ENCODE results near the gene NOP58.
"Not testable (repeated sequence)": the region's sequence is repeated elsewhere in the genome, so short reads cannot be mapped to it uniquely, and the experiment has no call there.

Gene NOP58

GRCh38 chr2:202269585-202269984, 4.0 kb downstream of the NOP58 start:
- H3K4me1 ChIP-seq (ENCODE audit: control insufficient read depth, insufficient read depth, low read length, poor library complexity, severe bottlenecking), result peaks cover 19% of the 10 kb centered on the region
- peak overlapping the region; percentile 0 for H3K4me3 ChIP-seq (ENCODE audit: insufficient read depth, low read depth, low read length, poor library complexity, severe bottlenecking)
- DNase-seq, result peak in 2 of 3 donors; percentile 9 to 17
- no peaks in the 10 kb centered on the region for H3K9me3 ChIP-seq (ENCODE audit: control insufficient read depth, low read length)
- H3K27ac ChIP-seq (ENCODE audit: insufficient read depth, low read length, poor library complexity, severe bottlenecking), result peak overlapping the region; percentile 25
- H3K27me3 ChIP-seq (replicated peaks; ENCODE audit: control insufficient read depth, insufficient read depth, low read length, poor library complexity, severe bottlenecking), result no peaks in the 10 kb centered on the region
- no peaks in the 10 kb centered on the region for H3K36me3 ChIP-seq (ENCODE audit: control insufficient read depth, insufficient read depth, low read length)

DNA sequence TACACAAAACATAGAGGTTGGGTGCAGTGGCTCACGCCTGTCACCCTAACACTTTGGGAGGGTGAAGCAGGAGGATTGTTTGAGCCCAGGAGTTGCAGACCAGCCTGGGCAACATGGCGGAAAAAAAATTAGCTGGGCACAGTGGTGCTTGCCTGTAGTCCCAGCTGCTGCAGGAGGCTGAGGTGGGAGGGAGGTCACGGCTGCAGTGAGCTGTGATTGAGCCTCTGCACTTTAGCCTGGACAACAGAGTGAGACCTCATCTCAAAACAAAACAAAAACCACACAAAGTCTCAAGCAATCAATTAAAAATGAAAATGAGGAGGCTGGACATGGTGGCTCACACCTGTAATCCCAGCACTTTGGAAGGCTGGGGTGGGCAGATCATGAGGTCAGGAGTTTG, 4.9 kb downstream of the NOP58 start:
- H3K4me1 ChIP-seq (ENCODE audit: control insufficient read depth, insufficient read depth, low read length, poor library complexity, severe bottlenecking), result peaks cover 19% of the 10 kb centered on the region
- no peak overlapping the region for H3K4me3 ChIP-seq (ENCODE audit: insufficient read depth, low read depth, low read length, poor library complexity, severe bottlenecking)
- H3K27me3 ChIP-seq (replicated peaks; ENCODE audit: control insufficient read depth, insufficient read depth, low read length, poor library complexity, severe bottlenecking), result no peaks in the 10 kb centered on the region
- H3K9me3 ChIP-seq (ENCODE audit: control insufficient read depth, low read length), result no peaks in the 10 kb centered on the region
- no peak overlapping the region for H3K27ac ChIP-seq (ENCODE audit: insufficient read depth, low read length, poor library complexity, severe bottlenecking)
- DNase-seq, result no peak
- peaks cover 5% of the 10 kb centered on the region for H3K36me3 ChIP-seq (ENCODE audit: control insufficient read depth, insufficient read depth, low read length)

DNA sequence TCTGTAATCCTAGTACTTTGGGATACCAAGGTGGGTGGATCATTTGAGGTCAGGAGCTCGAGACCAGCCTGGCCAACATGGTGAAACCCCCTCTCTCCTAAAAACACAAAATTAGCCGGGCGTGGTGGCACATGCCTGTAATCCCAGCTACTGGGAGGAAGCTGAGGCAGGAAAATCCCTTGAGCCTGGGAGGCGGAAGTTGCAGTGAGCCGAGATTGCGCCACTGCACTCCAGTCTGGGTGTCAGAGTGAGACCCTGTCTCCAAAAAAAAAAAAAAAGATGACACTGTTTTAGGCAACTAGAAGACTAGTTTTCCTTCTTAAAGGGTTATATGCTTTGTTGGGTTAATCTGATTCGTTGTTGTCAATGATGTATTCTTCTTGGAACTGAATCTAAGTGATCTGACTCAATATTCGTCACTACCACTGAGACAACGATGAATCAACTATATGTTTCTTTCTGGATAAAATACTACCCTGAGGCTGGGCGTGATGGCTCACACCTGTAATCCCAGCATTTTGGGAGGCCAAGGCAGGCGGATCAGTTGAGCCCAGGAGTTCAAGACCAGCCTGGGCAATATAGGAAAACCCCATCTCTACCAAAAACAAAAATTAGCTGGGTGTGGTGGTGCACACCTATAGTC, 10.6 kb downstream of the NOP58 start:
- not testable (repeated sequence) for H3K27ac ChIP-seq (ENCODE audit: insufficient read depth, low read length, poor library complexity, severe bottlenecking); DNase-seq

DNA sequence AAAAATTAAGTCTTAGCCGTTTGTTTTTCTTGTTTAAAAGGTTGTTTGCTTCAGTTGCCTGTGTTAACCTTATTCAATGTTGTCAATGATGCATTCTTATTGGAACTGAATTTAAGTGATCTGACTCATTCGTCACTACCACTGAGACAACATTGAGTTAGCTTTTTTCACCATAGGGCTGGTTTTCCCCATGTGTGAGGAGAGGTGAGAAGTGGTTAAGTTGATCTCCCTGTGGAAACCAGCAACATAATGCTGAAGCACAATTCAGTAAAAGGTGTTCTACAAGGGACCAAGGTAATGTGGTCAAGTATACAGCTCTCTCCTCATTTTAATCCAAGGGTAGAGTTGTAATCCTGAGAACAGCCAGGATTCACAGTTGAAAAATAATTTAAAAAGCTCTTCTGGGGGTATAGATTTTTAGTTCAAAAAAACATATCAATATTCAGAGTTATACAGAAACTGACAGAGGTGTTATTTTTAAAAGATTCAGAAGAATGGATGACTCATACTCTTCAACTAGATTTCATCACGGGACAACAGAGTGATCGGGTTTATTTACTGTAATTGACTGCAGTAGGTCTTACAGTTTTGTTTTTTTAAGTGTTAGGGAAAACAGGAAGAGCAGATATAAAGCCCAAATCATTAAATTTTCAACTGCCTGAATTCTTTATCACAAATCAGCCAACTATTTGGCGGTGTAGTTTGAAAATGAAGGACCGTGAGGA, 12.6 kb downstream of the NOP58 start:
- no peaks in the 10 kb centered on the region for H3K27me3 ChIP-seq (replicated peaks; ENCODE audit: control insufficient read depth, insufficient read depth, low read length, poor library complexity, severe bottlenecking)
- H3K36me3 ChIP-seq (ENCODE audit: control insufficient read depth, insufficient read depth, low read length), result peaks cover 67% of the 10 kb centered on the region
- no peaks in the 10 kb centered on the region for H3K4me1 ChIP-seq (ENCODE audit: control insufficient read depth, insufficient read depth, low read length, poor library complexity, severe bottlenecking)
- no peaks in the 10 kb centered on the region for H3K9me3 ChIP-seq (ENCODE audit: control insufficient read depth, low read length)
- no peak overlapping the region for H3K4me3 ChIP-seq (ENCODE audit: insufficient read depth, low read depth, low read length, poor library complexity, severe bottlenecking)
- no peak for DNase-seq
- no peak overlapping the region for H3K27ac ChIP-seq (ENCODE audit: insufficient read depth, low read length, poor library complexity, severe bottlenecking)

More for the DNA sequence above, 10.6 kb downstream of the NOP58 start:
- peaks cover 47% of the 10 kb centered on the region for H3K36me3 ChIP-seq (ENCODE audit: control insufficient read depth, insufficient read depth, low read length)
- not testable (repeated sequence) for H3K9me3 ChIP-seq (ENCODE audit: control insufficient read depth, low read length); H3K4me3 ChIP-seq (ENCODE audit: insufficient read depth, low read depth, low read length, poor library complexity, severe bottlenecking); H3K27me3 ChIP-seq (replicated peaks; ENCODE audit: control insufficient read depth, insufficient read depth, low read length, poor library complexity, severe bottlenecking); H3K4me1 ChIP-seq (ENCODE audit: control insufficient read depth, insufficient read depth, low read length, poor library complexity, severe bottlenecking)

DNA sequence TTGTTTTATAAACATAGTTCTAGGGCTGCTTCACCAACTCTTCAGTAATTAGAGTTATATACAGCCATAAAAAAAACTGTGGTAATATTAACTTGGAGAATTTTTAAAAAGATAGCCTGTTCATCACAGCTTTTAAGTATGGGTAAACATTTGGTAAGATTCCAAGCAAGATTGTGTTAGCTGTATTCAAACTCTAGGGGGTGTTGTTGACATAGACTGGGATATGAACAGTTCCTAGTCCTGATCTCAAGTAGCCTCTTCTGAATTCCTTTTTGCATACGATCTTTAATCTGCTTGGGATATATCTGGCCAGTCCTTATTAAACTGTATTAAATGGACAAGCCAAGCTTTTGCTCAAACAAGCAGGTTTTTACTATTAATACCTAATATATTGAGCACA, 13.4 kb downstream of the NOP58 start:
- Histone ChIP-seq H3K27me3 (replicated peaks; ENCODE audit: control insufficient read depth, insufficient read depth, low read length, poor library complexity, severe bottlenecking) (no peaks in the 10 kb centered on the region), H3K9me3 (ENCODE audit: control insufficient read depth, low read length) (no peaks in the 10 kb centered on the region), H3K27ac (ENCODE audit: insufficient read depth, low read length, poor library complexity, severe bottlenecking) (no peak overlapping the region), H3K36me3 (ENCODE audit: control insufficient read depth, insufficient read depth, low read length) (peaks cover 68% of the 10 kb centered on the region), H3K4me3 (ENCODE audit: insufficient read depth, low read depth, low read length, poor library complexity, severe bottlenecking) (no peak overlapping the region), H3K4me1 (ENCODE audit: control insufficient read depth, insufficient read depth, low read length, poor library complexity, severe bottlenecking) (no peaks in the 10 kb centered on the region)
- DNase-seq, result no peak

DNA sequence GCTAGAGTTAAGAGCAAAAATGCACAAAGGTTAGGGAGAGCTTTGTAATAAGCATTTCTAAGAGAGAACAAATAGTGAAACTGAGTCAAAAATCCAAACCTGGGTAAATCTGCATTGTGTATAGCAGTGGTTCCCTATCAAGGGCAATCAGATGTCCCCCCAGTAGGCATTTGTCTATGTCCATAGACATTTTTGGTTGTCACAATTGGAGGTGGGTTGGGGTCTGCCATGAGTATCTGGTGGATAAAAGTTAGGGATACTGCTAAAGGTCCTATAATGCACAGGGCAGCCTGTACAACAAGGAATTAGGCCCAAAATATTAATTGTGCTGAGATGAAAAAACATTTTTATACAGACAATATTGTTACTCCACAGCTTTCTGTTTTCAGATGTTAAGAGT, 21.0 kb downstream of the NOP58 start:
- Histone ChIP-seq H3K4me3 (ENCODE audit: insufficient read depth, low read depth, low read length, poor library complexity, severe bottlenecking) (no peak overlapping the region), H3K9me3 (ENCODE audit: control insufficient read depth, low read length) (no peaks in the 10 kb centered on the region), H3K27me3 (replicated peaks; ENCODE audit: control insufficient read depth, insufficient read depth, low read length, poor library complexity, severe bottlenecking) (no peaks in the 10 kb centered on the region), H3K36me3 (ENCODE audit: control insufficient read depth, insufficient read depth, low read length) (peaks cover 75% of the 10 kb centered on the region), H3K27ac (ENCODE audit: insufficient read depth, low read length, poor library complexity, severe bottlenecking) (no peak overlapping the region), H3K4me1 (ENCODE audit: control insufficient read depth, insufficient read depth, low read length, poor library complexity, severe bottlenecking) (no peaks in the 10 kb centered on the region)
- no peak for DNase-seq

- no peaks in the 10 kb centered on the region for H3K27me3 ChIP-seq (replicated peaks; ENCODE audit: control insufficient read depth, insufficient read depth, low read length, poor library complexity, severe bottlenecking)
- no peak overlapping the region for H3K4me3 ChIP-seq (ENCODE audit: insufficient read depth, low read depth, low read length, poor library complexity, severe bottlenecking)
- no peaks in the 10 kb centered on the region for H3K9me3 ChIP-seq (ENCODE audit: control insufficient read depth, low read length)
- no peaks in the 10 kb centered on the region for H3K4me1 ChIP-seq (ENCODE audit: control insufficient read depth, insufficient read depth, low read length, poor library complexity, severe bottlenecking)
- DNase-seq, result no peak
- H3K27ac ChIP-seq (ENCODE audit: insufficient read depth, low read length, poor library complexity, severe bottlenecking), result no peak overlapping the region
- H3K36me3 ChIP-seq (ENCODE audit: control insufficient read depth, insufficient read depth, low read length), result peaks cover 79% of the 10 kb centered on the region
Observed at GRCh38 chr2:202289394-202290204, 24.0 kb downstream of the NOP58 start.

GRCh38 chr2:202290316-202290715, 24.8 kb downstream of the NOP58 start:
- Histone ChIP-seq H3K4me1 (ENCODE audit: control insufficient read depth, insufficient read depth, low read length, poor library complexity, severe bottlenecking) (no peaks in the 10 kb centered on the region), H3K27ac (ENCODE audit: insufficient read depth, low read length, poor library complexity, severe bottlenecking) (no peak overlapping the region), H3K9me3 (ENCODE audit: control insufficient read depth, low read length) (no peaks in the 10 kb centered on the region), H3K4me3 (ENCODE audit: insufficient read depth, low read depth, low read length, poor library complexity, severe bottlenecking) (no peak overlapping the region), H3K36me3 (ENCODE audit: control insufficient read depth, insufficient read depth, low read length) (peaks cover 77% of the 10 kb centered on the region), H3K27me3 (replicated peaks; ENCODE audit: control insufficient read depth, insufficient read depth, low read length, poor library complexity, severe bottlenecking) (no peaks in the 10 kb centered on the region)
- DNase-seq, result no peak

GRCh38 chr2:202290970-202291369, 25.4 kb downstream of the NOP58 start:
- Histone ChIP-seq H3K36me3 (ENCODE audit: control insufficient read depth, insufficient read depth, low read length) (peaks cover 79% of the 10 kb centered on the region), H3K27ac (ENCODE audit: insufficient read depth, low read length, poor library complexity, severe bottlenecking) (no peak overlapping the region), H3K9me3 (ENCODE audit: control insufficient read depth, low read length) (no peaks in the 10 kb centered on the region), H3K27me3 (replicated peaks; ENCODE audit: control insufficient read depth, insufficient read depth, low read length, poor library complexity, severe bottlenecking) (no peaks in the 10 kb centered on the region), H3K4me3 (ENCODE audit: insufficient read depth, low read depth, low read length, poor library complexity, severe bottlenecking) (no peak overlapping the region), H3K4me1 (ENCODE audit: control insufficient read depth, insufficient read depth, low read length, poor library complexity, severe bottlenecking) (no peaks in the 10 kb centered on the region)
- DNase-seq, result no peak

DNA sequence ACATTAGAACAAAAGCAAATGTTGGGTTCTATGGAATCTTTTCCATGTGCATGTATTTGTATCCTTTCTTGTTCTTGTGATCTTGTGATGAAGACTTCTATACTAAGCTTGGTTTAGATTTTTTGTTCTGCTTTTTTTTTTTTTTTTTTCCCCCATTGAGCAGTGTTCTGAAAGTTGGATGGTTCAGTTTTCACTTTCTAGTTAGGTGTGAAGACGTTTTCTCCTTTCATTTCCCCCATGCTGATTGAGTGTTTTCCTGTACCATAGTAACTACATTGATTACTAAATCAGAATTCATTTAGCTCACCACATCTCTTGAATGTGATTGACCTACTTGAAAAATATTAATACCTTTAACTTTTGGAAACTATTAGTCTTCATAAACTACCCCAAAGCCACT, 34.1 kb downstream of the NOP58 start:
- H3K4me1 ChIP-seq (ENCODE audit: control insufficient read depth, insufficient read depth, low read length, poor library complexity, severe bottlenecking), result no peaks in the 10 kb centered on the region
- no peaks in the 10 kb centered on the region for H3K27me3 ChIP-seq (replicated peaks; ENCODE audit: control insufficient read depth, insufficient read depth, low read length, poor library complexity, severe bottlenecking)
- H3K36me3 ChIP-seq (ENCODE audit: control insufficient read depth, insufficient read depth, low read length), result peaks cover 88% of the 10 kb centered on the region
- H3K4me3 ChIP-seq (ENCODE audit: insufficient read depth, low read depth, low read length, poor library complexity, severe bottlenecking), result no peak overlapping the region
- no peak overlapping the region for H3K27ac ChIP-seq (ENCODE audit: insufficient read depth, low read length, poor library complexity, severe bottlenecking)
- no peak for DNase-seq
- no peaks in the 10 kb centered on the region for H3K9me3 ChIP-seq (ENCODE audit: control insufficient read depth, low read length)
